ENCODE data around the gene NCOA3. TPM values are rescaled to one million over a fixed set of nuclear protein-coding genes. Genes with fewer than 3 reads are reported as not detected.

The NCOA3 gene
- total RNA-seq, 1 experiment from 2014 or later: 23.3 TPM

DNA sequence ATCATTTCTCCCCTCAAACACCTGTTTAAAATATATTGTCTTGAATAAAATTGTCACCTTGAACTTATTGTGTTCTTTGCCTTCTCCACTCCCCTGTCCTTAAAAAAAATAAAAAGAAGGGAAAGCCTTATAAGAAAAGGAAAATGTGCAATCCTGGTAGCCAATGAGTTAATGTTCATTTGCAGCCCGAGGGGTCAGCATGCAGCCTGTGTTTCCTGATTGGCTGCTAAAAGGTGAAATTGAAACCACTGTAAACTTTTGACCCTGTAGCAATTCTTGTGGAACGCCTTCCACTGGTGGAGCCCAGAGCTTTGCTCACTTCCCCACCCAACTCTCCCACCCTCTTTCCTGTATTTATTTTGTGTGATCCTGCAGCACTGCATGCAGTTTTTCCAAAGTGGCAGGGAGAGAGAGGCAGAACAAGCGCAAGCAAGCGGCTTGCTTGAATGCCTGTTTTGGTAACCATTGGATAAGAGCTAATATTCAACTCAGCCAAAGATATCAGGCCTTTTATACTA is 74.9 kb downstream of the NCOA3 start:
- no peak overlapping the region for H3K27ac ChIP-seq (ENCODE audit: insufficient read length, low read depth, low read length)
- H3K4me3 Mint-ChIP-seq: no peak overlapping the region; a peak in 1 of 5 replicates
- H2AFZ ChIP-seq (ENCODE audit: low read length): no peak overlapping the region
- H4K91ac ChIP-seq (ENCODE audit: insufficient read length, low read depth, low read length): no peak overlapping the region
- peak overlapping the region; percentile 48 for H3K4me2 ChIP-seq (ENCODE audit: insufficient read depth, insufficient read length, low read length)
- no peak overlapping the region for H2BK20ac ChIP-seq (ENCODE audit: low read depth, low read length, poor library complexity, severe bottlenecking)
- H3T11ph ChIP-seq (ENCODE audit: low read length): no peak overlapping the region
- peaks cover under 1 to 8% (median under 1%) of the 10 kb centered on the region in 3 experiments; a peak in 4 of 7 replicates for H3K36me3 Mint-ChIP-seq (ENCODE audit: insufficient read depth in 1 of 3, low read depth in 3 of 3)
- H2BK5ac ChIP-seq (ENCODE audit: insufficient read length, low read length): no peak overlapping the region
- no peak overlapping the region for H3K9ac ChIP-seq (ENCODE audit: extremely low read depth, insufficient read length, low read length)
- peaks cover 5% of the 10 kb centered on the region; the same call in 1 of the 2 replicates for H3K79me2 ChIP-seq (ENCODE audit: insufficient read depth, low read length)
- peak overlapping the region in 1 of 3 experiments; percentile 12; a peak in 1 of 7 replicates for H3K27ac Mint-ChIP-seq
- peaks cover 4 to 6% of the 10 kb centered on the region in 2 experiments; a peak in 4 of 5 replicates for H3K9me3 Mint-ChIP-seq
- H3K14ac ChIP-seq (ENCODE audit: insufficient read depth, low read length): no peak overlapping the region
- DNase-seq: no peak
- TF ChIP-seq, protein P1, sequence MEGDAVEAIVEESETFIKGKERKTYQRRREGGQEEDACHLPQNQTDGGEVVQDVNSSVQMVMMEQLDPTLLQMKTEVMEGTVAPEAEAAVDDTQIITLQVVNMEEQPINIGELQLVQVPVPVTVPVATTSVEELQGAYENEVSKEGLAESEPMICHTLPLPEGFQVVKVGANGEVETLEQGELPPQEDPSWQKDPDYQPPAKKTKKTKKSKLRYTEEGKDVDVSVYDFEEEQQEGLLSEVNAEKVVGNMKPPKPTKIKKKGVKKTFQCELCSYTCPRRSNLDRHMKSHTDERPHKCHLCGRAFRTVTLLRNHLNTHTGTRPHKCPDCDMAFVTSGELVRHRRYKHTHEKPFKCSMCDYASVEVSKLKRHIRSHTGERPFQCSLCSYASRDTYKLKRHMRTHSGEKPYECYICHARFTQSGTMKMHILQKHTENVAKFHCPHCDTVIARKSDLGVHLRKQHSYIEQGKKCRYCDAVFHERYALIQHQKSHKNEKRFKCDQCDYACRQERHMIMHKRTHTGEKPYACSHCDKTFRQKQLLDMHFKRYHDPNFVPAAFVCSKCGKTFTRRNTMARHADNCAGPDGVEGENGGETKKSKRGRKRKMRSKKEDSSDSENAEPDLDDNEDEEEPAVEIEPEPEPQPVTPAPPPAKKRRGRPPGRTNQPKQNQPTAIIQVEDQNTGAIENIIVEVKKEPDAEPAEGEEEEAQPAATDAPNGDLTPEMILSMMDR (conservative IDR thresholded peaks at IDR 0.05): no peak
- no peak overlapping the region for H2BK15ac ChIP-seq (ENCODE audit: low read depth, low read length)
- no peak overlapping the region for H3K56ac ChIP-seq (ENCODE audit: insufficient read length, low read depth, low read length)
- no peaks in the 10 kb centered on the region for H3K9me3 ChIP-seq (ENCODE audit: control insufficient read depth, low read depth, low read length)
- H2BK12ac ChIP-seq (ENCODE audit: insufficient read length, low read depth, low read length): no peak overlapping the region
- H3K23me2 ChIP-seq (ENCODE audit: insufficient read length, low read depth, low read length, poor library complexity, severe bottlenecking): no peaks in the 10 kb centered on the region
- WGBS (ENCODE audit: extremely low coverage, insufficient read length, low lambda C conversion rate): no CpG with 5 or more reads among the region's 4 CpGs
- peaks cover 3% of the 10 kb centered on the region for H3K79me1 ChIP-seq (ENCODE audit: insufficient read depth, low read depth, low read length, poor library complexity, severe bottlenecking)
- peaks cover 3% of the 10 kb centered on the region; the same call in 1 of the 2 replicates for H3K4me1 ChIP-seq (ENCODE audit: insufficient read depth, low read length)
- H3K27me3 ChIP-seq (ENCODE audit: insufficient read depth, low read length): no peaks in the 10 kb centered on the region
- no peak overlapping the region for H4K5ac ChIP-seq (ENCODE audit: insufficient read length, low read depth, low read length)
- H4K20me1 ChIP-seq (ENCODE audit: control insufficient read depth, insufficient read depth, insufficient read length): no peaks in the 10 kb centered on the region
- no peak overlapping the region for H3K23ac ChIP-seq (ENCODE audit: insufficient read length, low read depth, low read length)
- no peak overlapping the region for H3K18ac ChIP-seq (ENCODE audit: insufficient read length, low read depth, low read length)
- H3K4me1 Mint-ChIP-seq: peaks cover 59% of the 10 kb centered on the region in 2 experiments
- no peak overlapping the region for H2AK5ac ChIP-seq (ENCODE audit: insufficient read length, low read length)
- H2BK120ac ChIP-seq (ENCODE audit: low read depth, low read length, poor library complexity, severe bottlenecking): no peak overlapping the region
- H3K27me3 Mint-ChIP-seq (ENCODE audit: low read depth): no peaks in the 10 kb centered on the region
- H4K8ac ChIP-seq (replicated peaks; ENCODE audit: insufficient read length, low read depth, low read length): no peak overlapping the region
- H3K4ac ChIP-seq (ENCODE audit: low read depth, low read length): no peak overlapping the region

All from H9 (cell line).